NCI-H510A (cell line): ENCODE measurements around the gene TOLLIP.
"Not testable (repeated sequence)": the region's sequence is repeated elsewhere in the genome, so short reads cannot be mapped to it uniquely, and the experiment has no call there.

Experiments
- DNase-seq: peaks from one replicate; lab custom pipeline; 2025; lab: John Stamatoyannopoulos, UW

TOLLIP gene

DNA sequence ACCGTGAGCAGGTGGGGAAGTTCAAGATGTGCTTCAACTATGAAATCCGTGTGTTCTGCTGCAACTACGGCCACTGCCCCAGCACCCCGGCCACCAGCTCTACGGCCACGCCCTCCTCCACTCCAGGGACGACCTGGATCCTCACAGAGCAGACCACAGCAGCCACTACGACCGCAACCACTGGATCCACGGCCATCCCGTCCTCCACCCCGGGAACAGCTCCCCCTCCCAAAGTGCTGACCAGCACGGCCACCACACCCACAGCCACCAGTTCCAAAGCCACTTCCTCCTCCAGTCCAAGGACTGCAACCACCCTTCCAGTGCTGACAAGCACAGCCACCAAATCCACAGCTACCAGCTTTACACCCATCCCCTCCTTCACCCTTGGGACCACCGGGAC, 63.7 kb downstream of the TOLLIP start:
- not testable (repeated sequence) for DNase-seq

DNA sequence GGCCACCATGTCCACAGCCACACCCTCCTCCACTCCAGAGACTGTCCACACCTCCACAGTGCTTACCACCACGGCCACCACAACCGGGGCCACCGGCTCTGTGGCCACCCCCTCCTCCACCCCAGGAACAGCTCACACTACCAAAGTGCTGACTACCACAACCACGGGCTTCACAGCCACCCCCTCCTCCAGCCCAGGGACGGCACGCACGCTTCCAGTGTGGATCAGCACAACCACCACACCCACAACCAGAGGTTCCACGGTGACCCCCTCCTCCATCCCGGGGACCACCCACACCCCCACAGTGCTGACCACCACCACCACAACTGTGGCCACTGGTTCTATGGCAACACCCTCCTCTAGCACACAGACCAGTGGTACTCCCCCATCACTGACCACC, 64.9 kb downstream of the TOLLIP start:
- DNase-seq = not testable (repeated sequence)

DNA sequence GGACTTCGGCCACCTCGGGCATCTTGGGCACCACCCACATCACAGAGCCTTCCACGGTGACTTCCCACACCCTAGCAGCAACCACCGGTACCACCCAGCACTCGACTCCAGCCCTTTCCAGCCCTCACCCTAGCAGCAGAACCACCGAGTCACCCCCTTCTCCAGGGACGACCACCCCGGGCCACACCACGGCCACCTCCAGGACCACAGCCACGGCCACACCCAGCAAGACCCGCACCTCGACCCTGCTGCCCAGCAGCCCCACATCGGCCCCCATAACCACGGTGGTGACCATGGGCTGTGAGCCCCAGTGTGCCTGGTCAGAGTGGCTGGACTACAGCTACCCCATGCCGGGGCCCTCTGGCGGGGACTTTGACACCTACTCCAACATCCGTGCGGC, 65.9 kb downstream of the TOLLIP start:
- not testable (repeated sequence) for DNase-seq

DNA sequence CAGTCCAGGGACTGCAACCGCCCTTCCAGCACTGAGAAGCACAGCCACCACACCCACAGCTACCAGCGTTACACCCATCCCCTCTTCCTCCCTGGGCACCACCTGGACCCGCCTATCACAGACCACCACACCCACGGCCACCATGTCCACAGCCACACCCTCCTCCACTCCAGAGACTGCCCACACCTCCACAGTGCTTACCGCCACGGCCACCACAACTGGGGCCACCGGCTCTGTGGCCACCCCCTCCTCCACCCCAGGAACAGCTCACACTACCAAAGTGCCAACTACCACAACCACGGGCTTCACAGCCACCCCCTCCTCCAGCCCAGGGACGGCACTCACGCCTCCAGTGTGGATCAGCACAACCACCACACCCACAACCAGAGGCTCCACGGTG, 66.7 kb downstream of the TOLLIP start:
- DNase-seq = not testable (repeated sequence)

DNA sequence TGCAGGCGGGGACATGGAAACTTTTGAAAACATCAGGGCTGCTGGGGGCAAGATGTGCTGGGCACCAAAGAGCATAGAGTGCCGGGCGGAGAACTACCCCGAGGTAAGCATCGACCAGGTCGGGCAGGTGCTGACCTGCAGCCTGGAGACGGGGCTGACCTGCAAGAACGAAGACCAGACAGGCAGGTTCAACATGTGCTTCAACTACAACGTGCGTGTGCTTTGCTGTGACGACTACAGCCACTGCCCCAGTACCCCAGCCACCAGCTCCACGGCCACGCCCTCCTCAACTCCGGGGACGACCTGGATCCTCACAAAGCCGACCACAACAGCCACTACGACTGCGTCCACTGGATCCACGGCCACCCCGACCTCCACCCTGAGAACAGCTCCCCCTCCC, 67.1 kb downstream of the TOLLIP start:
- DNase-seq = no peak

DNA sequence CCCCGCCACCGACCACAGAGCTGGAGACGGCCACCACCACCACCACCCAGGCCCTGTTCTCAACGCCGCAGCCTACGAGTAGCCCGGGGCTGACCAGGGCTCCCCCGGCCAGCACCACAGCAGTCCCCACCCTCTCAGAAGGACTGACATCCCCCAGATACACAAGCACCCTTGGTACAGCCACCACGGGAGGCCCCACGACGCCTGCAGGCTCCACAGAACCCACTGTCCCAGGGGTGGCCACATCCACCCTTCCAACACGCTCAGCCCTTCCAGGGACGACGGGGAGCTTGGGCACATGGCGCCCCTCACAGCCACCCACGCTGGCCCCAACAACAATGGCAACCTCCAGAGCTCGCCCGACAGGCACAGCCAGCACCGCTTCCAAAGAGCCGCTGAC, 67.7 kb downstream of the TOLLIP start:
- DNase-seq = no peak

DNA sequence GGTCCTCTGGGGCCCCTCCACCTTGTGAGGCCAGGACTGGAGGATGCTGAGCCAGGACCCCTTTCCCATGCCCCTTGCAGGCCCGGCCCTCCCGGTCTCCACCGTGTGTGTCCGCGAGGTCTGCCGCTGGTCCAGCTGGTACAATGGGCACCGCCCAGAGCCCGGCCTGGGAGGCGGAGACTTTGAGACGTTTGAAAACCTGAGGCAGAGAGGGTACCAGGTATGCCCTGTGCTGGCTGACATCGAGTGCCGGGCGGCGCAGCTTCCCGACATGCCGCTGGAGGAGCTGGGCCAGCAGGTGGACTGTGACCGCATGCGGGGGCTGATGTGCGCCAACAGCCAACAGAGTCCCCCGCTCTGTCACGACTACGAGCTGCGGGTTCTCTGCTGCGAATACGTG, 68.7 kb downstream of the TOLLIP start:
- DNase-seq = no peak

DNA sequence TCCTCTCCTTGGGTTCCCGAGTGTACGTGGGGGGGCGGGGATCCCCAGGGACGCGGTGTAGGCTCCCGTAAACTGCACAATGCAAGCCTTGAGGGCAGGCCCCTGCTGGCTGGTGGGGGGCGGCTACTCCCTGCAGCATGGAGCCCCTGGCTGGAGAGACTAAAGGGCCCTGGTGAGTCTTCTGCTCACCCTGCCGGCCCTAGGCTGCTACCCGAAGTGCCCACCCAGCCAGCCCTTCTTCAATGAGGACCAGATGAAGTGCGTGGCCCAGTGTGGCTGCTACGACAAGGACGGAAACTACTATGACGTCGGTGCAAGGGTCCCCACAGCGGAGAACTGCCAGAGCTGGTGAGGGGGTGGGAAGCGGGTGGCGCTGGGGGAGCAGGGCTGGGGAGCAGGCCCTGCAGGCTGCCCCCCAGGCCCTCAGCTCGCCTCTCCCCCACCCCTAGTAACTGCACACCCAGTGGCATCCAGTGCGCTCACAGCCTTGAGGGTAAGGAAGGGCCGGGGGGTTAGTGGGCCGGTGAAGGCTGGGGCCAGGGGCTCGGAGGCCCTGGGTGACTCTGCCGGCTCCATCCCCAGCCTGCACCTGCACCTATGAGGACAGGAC, 69.7 kb downstream of the TOLLIP start:
- DNase-seq = no peak

DNA sequence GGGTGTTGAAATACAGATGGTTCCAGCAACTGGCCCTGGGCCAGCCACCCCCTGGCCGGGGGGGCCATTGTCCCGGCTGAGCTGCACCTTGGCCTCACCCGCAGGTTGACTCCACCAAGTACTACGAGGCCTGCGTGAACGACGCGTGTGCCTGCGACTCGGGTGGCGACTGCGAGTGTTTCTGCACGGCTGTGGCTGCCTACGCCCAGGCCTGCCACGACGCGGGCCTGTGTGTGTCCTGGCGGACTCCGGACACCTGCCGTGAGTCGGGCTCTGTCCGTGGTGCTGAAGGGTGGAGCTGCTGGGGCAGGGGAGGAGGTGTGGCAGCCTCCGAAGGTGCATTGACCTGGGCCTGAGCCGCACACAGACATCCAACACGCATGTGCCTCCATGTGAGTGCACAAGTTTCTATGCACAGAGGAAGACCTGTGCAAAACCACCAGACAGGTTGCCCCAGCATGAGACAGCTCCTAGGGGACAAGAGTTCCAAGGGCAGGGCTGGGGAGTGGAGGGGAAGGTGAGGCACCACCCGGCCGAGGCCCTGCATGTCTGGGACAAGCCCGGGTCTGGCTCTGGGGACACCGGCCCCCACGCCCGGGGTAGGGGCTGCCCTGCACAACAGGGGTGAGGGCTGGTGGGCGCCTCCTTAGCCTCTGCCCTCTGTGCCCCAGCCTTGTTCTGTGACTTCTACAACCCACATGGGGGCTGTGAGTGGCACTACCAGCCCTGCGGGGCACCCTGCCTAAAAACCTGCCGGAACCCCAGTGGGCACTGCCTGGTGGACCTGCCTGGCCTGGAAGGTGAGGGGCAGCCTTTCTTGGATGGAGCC, 70.5 kb downstream of the TOLLIP start:
- DNase-seq = no peak

DNA sequence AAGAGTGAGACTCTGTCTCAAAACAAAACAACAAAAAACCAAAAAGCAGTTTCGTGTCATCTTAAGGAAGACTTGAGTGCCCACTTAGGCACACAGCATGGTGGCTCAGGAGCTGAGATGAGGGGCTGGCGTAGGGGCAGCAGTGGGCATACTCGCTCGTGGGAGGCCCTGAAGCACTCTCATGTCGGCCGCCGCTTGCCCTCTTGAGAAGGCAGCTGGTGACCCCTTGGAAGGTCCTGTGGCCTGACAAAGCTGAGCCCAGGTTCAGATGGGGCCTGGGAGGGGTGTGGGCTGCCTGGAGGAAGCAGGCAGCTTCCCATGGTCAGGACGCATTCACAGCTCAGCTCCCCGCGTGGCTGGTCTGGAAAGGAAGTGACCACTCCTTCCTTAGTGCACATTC, 71.6 kb downstream of the TOLLIP start:
- DNase-seq = no peak

DNA sequence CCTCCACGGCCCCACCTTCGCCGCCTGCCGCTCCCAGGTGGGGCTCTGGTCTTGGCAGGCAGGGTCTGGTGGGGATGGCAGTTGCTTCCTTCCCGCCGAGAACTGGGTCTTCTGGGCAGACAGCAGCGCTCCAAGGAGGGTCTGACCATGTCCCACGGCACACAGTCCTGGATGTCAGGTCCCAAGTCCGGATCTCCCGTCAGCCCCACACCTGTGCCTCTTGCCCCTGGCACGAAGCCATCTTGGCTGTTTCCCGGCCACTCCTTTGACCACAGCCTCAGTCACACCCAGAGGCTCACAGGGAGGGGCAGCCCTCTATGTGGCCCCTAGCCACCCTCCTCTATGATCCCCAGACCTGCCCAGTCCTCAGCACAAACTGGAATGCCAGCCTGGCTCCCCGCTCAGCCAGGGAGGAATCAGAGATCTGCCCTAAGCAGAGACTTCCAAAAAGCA, 72.3 kb downstream of the TOLLIP start:
- no peak for DNase-seq

DNA sequence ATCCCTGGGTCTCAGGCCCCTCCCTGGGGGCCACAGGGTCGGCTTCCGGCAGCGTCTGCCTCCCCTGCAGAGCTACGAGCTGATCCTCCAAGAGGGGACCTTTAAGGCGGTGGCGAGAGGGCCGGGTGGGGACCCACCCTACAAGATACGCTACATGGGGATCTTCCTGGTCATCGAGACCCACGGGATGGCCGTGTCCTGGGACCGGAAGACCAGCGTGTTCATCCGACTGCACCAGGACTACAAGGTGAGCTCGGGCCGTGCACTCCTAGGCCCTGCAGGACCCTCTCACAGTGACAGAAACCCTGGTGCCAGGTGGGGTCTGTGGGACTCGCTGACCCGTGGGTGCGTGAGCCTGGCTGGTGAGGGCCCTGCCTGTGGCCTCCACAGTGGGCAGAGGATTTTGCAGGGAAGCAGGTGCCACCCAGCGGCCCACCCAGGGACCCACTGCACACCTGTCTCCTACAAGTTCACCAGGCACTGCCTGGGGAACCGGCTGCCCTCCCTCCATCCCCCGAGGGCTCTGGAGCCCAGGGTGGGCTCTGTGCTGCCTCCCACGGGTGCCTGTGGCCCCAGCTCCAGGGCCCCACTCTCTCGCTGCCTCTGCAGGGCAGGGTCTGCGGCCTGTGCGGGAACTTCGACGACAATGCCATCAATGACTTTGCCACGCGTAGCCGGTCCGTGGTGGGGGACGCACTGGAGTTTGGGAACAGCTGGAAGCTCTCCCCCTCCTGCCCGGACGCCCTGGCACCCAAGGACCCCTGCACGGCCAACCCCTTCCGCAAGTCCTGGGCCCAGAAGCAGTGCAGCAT, 72.9 kb downstream of the TOLLIP start:
- DNase-seq = no peak

DNA sequence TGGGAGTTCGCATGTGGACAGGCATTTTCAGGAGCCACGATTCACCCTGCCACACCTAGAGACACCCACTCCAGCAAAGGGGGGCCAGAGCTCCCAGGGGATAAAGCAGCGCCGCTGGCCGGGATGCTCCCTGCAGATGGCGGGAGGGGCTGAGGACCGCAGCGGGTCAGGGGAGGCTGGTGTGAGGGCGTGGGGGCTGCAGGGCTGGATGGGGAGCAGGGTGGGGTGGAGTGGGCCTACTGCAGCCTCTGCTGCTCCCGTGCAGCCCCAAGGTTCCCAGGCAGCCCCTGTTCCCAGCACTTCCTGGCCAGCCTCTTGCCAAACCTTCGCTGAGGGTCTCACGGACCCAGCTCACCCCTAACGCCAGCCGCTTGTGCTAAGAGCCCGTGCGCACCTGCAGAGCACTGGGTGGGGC, 73.5 kb downstream of the TOLLIP start:
- DNase-seq = no peak

DNA sequence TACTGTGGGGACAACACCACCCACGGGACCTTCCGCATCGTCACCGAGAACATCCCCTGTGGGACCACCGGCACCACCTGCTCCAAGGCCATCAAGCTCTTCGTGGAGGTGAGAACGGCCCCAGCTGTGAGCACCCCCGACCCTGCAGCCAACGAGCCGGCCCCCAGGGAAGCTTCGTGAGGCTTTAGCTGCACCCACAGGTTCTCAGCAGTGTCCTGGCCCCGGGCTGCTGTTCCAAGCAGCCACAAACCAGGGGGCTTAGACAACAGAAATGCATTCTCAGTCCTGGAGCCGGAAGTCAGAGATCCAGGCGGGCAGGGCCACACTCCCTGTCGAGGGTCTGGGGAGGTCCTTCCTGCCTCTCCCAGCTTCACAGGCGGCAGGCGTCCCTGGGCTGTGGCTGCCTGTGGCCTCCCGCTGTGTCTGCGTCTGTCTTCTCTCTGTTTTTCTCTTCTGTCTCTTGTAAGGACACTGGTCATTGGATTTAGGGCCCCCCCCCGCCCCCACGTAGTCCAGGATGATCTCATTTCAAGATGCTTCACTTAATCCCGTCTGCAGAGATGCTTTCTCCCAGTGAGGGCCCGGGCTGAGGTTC, 74.0 kb downstream of the TOLLIP start:
- DNase-seq = no peak

DNA sequence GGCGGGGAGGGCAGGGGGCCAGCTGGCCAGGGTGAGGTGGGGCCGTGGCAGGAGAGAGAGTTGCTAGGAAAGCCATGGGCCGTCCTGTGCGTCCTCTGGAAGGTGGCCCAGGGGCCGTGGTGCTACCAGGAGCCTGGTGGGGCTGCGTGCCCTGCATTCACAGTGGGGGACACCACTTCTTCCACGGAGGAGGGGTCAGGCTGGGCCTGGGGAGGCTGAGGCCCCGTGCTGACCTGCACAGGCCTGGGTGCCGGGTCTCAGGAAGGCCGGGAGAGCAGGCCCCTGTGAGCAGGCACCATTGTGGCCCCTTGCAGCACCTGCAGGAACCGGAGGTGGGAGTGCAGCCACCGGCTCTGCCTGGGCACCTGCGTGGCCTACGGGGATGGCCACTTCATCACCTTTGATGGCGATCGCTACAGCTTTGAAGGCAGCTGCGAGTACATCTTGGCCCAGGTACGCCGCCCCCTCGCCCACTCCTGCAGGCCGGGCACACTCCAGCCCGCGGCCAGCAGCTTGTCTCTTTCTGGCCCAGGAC, 74.6 kb downstream of the TOLLIP start:
- no peak for DNase-seq

DNA sequence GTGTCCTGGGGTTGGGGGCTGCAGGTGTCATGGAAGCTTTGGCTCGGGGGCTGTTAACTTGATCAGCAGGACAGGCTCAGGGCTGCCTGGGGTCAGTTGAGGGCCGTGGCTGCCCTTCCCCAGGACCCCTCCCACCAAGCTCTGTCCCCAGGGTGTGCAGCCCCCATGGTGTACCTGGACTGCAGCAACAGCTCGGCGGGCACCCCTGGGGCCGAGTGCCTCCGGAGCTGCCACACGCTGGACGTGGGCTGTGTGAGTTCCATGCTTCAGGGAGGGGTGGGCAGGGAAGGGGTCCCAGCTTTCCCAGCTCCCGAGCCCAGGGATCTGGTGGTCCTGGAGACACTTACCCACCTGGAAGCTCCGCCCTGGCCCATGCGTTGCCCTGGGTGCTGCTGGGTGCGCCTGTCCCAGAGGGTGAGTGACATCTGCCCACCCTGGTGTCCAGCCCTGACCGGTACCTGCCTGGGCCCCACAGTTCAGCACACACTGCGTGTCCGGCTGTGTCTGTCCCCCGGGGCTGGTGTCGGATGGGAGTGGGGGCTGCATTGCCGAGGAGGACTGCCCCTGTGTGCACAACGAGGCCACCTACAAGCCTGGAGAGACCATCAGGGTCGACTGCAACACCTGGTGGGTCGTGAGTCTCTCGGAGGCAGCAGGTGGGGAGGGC, 75.2 kb downstream of the TOLLIP start:
- no peak for DNase-seq

DNA sequence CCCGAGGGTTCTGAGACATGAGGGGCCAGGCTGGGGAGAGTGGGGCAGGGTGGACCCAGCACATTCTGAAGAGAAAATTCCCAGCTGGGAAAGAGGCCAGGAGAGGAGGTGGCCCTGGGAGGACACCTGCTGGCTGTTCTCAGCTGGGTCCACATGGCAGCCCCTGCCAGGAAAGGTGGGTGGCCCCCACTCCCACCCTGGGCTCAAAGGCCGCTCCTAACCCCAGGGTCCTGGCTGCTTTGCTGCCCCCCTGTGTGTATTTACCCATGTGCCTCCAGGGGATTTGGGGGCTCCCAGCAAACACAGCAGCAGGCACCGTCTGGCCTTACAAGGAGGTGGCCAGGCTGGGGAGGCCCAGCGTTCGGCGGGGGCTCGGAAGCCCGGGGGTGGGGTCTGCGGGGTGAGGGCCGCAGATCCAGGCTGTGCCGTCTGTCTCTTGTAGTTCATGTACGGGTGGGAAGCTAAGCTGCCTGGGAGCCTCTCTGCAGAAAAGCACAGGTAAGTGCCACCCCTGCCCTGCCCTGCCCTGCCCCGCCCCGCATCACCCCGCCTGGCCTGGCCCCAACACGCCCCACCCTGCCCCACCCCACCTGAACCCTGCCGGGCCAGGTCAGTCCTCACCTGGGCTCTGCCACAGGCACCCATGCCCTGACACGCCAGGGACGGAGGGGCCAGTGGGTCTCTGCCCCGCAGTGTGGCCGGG, 75.9 kb downstream of the TOLLIP start:
- DNase-seq = no peak

DNA sequence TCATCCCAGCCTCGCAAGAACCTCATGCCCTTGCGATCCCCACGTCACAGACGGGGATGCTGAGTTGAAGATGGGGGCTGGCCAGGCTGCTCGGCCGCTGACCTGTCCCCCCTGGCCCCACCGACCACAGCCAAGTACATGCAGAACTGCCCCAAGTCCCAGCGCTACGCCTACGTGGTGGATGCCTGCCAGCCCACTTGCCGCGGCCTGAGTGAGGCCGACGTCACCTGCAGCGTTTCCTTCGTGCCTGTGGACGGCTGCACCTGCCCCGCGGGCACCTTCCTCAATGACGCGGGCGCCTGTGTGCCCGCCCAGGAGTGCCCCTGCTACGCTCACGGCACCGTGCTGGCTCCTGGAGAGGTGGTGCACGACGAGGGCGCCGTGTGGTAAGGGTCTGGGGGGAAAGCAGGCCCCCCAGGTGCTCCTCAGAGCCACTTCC, 76.5 kb downstream of the TOLLIP start:
- DNase-seq = no peak

DNA sequence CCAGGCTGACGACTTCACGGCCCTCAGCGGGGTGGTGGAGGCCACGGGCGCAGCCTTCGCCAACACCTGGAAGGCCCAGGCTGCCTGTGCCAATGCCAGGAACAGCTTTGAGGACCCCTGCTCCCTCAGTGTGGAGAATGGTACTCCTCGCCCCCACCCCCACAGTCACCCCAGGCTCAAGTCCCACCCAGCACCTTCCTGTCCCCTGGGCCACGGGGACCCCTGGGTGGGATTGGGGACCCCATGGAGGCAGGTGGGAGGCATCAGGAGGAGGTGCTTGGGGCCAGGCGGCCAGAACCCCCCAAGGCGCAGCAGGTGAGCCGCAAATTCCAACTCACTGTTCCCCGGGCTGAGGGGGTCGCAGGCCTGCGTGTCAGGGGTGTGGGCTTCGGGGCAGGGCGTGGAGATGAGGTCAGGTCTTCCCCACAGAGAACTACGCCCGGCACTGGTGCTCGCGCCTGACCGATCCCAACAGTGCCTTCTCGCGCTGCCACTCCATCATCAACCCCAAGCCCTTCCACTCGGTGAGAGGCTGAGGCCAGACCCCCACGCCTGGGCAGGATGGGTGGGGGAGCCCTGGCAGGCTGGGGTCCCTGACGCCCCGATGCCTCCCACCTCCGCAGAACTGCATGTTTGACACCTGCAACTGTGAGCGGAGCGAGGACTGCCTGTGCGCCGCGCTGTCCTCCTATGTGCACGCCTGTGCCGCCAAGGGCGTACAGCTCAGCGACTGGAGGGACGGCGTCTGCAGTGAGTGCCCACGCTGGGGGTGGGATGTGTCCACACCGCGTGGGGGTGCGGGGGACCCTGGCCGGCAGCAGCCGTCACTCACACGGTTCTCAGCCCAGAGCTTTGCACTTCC, 77.2 kb downstream of the TOLLIP start:
- no peak for DNase-seq
